Measurements from ENCODE around the gene VRK3. TPM values are rescaled to one million over a fixed set of nuclear protein-coding genes. Genes with fewer than 3 reads are reported as not detected.
"Not testable (repeated sequence)": the region's sequence is repeated elsewhere in the genome, so short reads cannot be mapped to it uniquely, and the experiment has no call there.

VRK3 gene
- total RNA-seq, 3 donors from 2014 or later: 40.5 to 45.8 (median 40.5) TPM

DNA sequence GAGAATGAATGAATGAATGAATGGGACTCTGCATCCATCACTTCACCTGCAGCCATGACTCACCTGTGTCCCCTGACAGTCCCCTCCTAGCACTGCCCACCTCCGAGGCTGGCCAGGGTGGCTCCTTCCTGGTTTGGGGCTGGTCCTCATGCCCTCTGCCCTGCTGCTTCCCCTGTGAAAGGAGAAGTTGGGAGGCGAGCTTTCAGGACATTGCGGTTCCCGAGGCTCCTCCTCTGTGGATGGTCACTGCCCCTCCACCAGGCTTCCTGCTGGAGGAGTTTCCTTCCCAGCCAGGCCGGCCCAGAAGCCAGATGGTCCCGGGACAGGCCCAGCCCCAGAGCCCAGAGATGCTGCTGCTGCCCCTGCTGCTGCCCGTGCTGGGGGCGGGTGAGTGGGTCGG lies 55.8 kb downstream of the VRK3 start:
- not testable (repeated sequence) for H3K9me3 Mint-ChIP-seq; ATAC-seq; DNase-seq; H3K36me3 Mint-ChIP-seq (ENCODE audit: insufficient read depth); H3K4me1 Mint-ChIP-seq (ENCODE audit: low read depth); H3K4me3 Mint-ChIP-seq
- peaks cover 18% of the 10 kb centered on the region for H3K27me3 Mint-ChIP-seq (ENCODE audit: low read depth)

DNA sequence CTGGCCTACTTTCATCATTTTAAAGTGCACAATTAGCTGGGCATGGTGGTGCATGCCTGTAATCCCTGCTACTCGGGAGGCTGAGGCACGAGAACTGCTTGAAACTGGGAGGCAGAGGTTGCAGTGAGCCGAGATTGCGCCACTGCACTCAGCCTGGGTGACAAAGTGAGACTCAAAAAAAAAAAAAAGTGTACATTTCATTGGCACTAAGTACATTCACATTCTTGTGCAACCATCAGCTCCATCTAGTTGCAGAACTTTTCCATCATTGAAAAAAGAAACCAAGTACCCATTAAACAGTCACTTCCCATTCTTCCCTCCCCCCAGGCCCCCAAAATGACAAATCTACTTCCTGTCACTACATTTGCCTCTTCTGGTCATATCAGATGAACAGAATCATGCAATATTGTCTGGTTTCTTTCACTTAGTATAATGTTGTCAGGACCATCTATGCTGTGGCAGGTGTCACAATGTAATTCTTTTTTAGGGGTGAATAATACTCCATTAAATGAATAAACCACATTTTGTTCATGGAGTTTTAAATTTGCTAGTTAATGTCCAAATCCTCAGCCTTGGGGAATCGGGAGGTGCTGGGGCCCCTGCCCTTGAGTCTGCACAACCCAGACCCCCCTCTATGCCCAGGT lies 56.8 kb downstream of the VRK3 start:
- Mint-ChIP-seq H3K27me3 (ENCODE audit: low read depth) (peaks cover 22% of the 10 kb centered on the region), H3K36me3 (ENCODE audit: insufficient read depth) (no peaks in the 10 kb centered on the region), H3K9me3 (no peaks in the 10 kb centered on the region), H3K4me3 (no peak overlapping the region), H3K4me1 (ENCODE audit: low read depth) (no peaks in the 10 kb centered on the region)
- DNase-seq: no peak
- ATAC-seq: no peak

DNA sequence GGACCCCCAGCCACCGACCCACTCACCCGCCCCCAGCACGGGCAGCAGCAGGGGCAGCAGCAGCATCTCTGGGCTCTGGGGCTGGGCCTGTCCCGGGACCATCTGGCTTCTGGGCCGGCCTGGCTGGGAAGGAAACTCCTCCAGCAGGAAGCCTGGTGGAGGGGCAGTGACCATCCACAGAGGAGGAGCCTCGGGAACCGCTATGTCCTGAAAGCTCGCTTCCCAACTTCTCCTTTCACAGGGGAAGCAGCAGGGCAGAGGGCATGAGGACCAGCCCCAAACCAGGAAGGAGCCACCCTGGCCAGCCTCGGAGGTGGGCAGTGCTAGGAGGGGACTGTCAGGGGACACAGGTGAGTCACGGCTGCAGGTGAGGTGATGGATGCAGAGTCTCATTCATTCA lies 64.2 kb downstream of the VRK3 start, which contains the start of gene SIGLEC11:
TSS of gene SIGLEC11 (minus strand) at position 193 of the 400 bp plus-strand sequence. CDS start at position 102, 91 bp downstream.
- H3K27me3 Mint-ChIP-seq (ENCODE audit: low read depth): peaks cover 18% of the 10 kb centered on the region
- not testable (repeated sequence) for DNase-seq; H3K4me3 Mint-ChIP-seq; H3K36me3 Mint-ChIP-seq (ENCODE audit: insufficient read depth); H3K4me1 Mint-ChIP-seq (ENCODE audit: low read depth); H3K9me3 Mint-ChIP-seq; ATAC-seq

DNA sequence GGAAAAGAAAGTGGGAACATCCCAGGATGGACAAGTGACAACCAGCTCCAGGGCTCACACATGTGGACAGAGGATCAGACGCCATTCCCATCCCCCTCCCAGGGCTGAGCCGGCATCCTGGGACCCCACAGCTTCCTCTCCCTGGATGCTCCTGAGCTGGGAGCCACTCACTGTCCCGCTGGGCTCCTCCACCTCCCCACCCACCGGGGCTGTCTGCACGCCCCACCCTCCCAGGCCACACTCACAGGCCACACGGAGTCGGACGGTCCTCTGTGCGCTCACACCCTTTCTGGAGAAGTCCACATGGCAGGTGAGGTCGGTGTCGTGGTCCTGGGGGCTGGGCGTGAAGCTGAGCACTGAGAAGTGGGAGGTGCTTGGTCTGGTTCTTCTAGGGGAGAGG lies 65.3 kb downstream of the VRK3 start:
- DNase-seq; H3K4me3 Mint-ChIP-seq; H3K9me3 Mint-ChIP-seq; ATAC-seq; H3K36me3 Mint-ChIP-seq (ENCODE audit: insufficient read depth); H3K4me1 Mint-ChIP-seq (ENCODE audit: low read depth): not testable (repeated sequence)
- peaks cover 15% of the 10 kb centered on the region for H3K27me3 Mint-ChIP-seq (ENCODE audit: low read depth)

DNA sequence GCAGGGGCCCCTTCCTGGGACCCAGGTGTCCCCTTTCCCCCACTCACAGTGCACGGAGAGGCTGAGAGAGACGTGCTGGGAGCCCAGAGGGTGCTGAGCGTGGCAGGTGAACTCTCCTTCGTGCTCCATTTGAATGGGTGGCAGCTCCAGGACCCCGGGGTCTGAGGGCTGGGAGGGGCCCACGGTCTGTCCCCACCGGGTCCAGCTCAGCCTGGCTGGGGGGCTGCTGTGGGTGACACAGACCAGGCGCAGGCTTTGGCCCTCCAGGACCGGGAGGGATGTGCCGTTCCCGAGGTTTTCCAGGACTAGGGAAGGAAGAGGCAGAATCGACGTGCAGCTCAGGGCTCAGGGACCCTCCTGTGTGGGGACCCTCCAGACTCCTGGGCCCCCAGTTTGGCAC lies 66.6 kb downstream of the VRK3 start:
- H3K4me1 Mint-ChIP-seq (ENCODE audit: low read depth); H3K9me3 Mint-ChIP-seq; H3K36me3 Mint-ChIP-seq (ENCODE audit: insufficient read depth); ATAC-seq; H3K27me3 Mint-ChIP-seq (ENCODE audit: low read depth); DNase-seq; H3K4me3 Mint-ChIP-seq: not testable (repeated sequence)

DNA sequence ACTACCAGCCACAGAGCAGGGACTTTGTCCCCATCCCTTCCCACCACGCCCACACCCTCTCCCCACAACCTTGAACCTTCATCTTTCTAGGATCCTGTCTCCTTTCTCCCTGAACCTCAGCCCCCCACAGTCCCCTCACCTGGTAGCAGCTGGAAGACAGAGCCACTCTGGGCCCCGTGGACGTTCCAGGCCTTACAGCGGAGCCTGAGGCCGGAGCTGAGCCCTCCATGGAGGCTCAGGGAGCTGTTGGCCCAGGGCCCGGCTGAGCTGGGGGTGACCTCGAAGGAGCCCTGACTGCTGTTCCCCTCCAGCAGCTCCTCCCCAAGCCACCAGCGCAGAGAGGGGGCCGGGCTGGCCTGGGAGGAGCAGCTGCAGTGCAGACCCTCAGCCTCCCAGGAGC lies 67.0 kb downstream of the VRK3 start:
- ATAC-seq; H3K4me3 Mint-ChIP-seq; H3K9me3 Mint-ChIP-seq; H3K27me3 Mint-ChIP-seq (ENCODE audit: low read depth); H3K36me3 Mint-ChIP-seq (ENCODE audit: insufficient read depth); H3K4me1 Mint-ChIP-seq (ENCODE audit: low read depth); DNase-seq: not testable (repeated sequence)

DNA sequence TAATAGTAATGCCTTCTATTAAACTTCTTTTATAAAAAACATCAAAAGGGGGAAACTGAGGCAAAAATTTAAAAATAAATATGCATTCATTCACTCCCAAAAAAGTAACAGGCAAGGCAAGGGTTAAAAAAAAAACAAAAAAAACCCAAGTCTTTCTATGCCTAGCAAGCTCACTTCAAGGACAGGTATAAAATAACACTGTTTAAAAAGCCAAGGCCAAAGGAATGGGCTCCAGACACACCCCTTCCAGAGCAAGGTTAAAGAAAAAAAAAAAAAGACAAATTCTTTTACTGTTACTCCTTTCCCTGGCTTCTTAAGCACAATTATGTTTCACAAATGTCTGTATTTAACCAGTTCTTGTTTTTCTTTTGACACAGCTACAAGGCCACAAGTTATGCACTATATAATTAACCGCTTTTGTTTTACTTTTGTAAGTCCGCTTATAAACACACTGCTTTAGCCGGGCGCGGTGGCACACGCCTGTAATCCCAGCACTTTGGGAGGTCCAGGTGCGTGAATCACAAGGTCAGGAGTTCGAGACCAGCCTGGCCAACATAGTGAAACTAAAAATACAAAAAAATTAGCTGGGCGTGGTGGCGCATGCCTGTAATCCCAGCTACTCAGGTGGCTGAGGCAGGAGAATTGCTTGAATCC lies 67.8 kb downstream of the VRK3 start:
- Mint-ChIP-seq H3K36me3 (ENCODE audit: insufficient read depth) (no peaks in the 10 kb centered on the region), H3K4me1 (ENCODE audit: low read depth) (peaks cover 2% of the 10 kb centered on the region)

DNA sequence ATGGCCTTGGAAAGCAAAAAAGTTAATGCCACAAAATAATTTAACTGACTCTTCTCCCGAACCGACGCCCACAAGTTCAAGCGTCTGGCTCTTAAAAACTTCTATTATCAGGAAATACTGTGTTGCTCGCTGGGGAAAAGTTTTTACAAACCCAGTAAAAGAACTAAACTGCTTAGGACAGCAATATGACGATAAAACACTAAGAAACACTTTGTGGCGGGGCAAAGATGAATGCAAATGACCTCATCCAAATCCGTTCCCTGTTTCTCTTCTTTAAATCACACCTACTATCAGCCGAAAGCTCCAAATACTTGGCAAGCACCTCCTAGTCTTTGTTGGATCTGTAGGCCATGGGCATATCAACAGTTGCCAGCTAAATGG lies 69.1 kb downstream of the VRK3 start:
- H3K27me3 Mint-ChIP-seq (ENCODE audit: low read depth): peaks cover 10% of the 10 kb centered on the region
- no peaks in the 10 kb centered on the region for H3K36me3 Mint-ChIP-seq (ENCODE audit: insufficient read depth)
- H3K9me3 Mint-ChIP-seq: no peaks in the 10 kb centered on the region
- no peak for DNase-seq
- peaks cover 2% of the 10 kb centered on the region for H3K4me1 Mint-ChIP-seq (ENCODE audit: low read depth)
- H3K4me3 Mint-ChIP-seq: no peak overlapping the region
- ATAC-seq: no peak

More for the DNA sequence above, 67.8 kb downstream of the VRK3 start:
- Mint-ChIP-seq H3K4me3 (no peak overlapping the region), H3K27me3 (ENCODE audit: low read depth) (peaks cover 5% of the 10 kb centered on the region), H3K9me3 (no peaks in the 10 kb centered on the region)
- ATAC-seq: no peak
- no peak for DNase-seq

DNA sequence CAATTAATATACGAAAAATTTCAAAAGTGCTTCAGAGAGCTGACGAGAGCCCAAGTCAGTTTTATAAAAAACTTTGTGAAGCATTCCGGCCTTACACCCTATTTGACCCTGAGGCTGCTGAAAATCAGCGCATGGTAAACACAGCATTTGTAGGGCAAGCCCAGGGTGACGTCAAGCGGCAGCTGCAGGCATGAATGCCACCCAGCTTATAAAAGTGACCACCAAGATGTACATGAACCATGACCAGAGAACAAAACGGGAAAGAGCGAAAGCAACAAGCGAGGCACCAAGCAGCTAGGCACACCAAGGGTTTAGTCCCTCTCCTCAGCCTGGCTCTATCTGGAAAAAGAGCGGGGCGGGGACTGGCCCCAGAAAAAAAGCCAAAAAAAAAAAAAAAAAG lies 70.2 kb downstream of the VRK3 start:
- ATAC-seq: no peak
- Mint-ChIP-seq H3K4me1 (ENCODE audit: low read depth) (peaks cover 2% of the 10 kb centered on the region), H3K4me3 (no peak overlapping the region), H3K9me3 (no peaks in the 10 kb centered on the region), H3K27me3 (ENCODE audit: low read depth) (peaks cover 17% of the 10 kb centered on the region), H3K36me3 (ENCODE audit: insufficient read depth) (no peaks in the 10 kb centered on the region)
- no peak for DNase-seq

DNA sequence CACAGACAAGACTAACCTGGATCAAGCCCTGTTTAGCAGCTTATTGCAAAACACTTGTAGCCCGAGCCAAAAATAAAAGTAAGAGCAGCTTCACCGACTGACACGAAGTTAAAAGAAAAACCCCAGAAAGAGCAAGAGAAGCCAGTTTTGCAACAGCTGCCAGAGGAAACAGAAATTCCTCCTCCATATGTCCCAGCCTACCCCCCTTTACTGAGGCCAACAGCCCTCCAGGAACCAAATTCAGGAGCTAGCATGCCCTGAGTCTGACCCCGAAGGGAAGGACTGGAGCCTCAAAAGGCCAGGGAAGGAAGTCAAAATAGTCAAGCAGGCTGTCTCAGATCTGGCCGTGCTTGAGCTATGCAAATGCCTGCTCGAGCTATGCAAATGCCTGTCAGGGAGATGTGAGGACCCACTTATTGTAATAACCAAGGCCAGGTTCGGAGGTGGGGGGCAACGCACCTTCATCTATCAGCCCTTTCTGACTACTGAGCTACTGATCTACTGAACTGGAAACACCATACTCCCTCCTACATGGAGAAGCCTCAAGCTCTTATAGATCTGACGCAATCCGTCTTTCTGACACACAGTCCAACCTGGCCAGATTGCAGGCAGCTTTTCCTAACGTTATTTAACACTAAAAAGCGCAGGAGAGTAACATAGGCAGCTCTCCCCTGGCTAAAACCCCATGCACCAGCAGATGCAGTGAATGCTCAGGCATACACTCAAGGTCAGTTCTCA lies 70.9 kb downstream of the VRK3 start:
- Mint-ChIP-seq H3K4me1 (ENCODE audit: low read depth) (peaks cover 2% of the 10 kb centered on the region), H3K27me3 (ENCODE audit: low read depth) (peaks cover 17% of the 10 kb centered on the region), H3K36me3 (ENCODE audit: insufficient read depth) (no peaks in the 10 kb centered on the region), H3K9me3 (no peaks in the 10 kb centered on the region), H3K4me3 (no peak overlapping the region)
- ATAC-seq: no peak
- no peak for DNase-seq

DNA sequence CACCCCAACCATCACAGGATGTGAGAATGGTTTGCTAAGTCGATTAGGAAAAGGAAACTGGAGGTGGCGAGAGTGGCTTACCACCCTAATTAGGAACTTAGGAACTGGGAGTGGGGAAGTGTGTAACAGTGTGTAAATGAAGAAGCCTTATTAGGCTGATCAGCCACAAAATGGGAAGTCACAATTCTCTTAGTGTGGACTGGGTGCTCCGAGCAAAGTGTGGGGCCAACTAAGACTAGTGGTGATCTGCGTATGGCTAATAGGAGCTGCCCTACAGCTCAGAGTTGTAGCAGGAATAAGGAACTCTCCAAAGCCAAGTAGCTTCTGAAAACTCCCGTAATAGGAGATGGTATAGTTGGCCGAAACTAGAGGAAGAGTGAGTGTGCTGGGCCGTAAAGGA lies 71.8 kb downstream of the VRK3 start:
- peaks cover 2% of the 10 kb centered on the region for H3K4me1 Mint-ChIP-seq (ENCODE audit: low read depth)
- peaks cover 17% of the 10 kb centered on the region for H3K27me3 Mint-ChIP-seq (ENCODE audit: low read depth)
- no peak for DNase-seq
- H3K9me3 Mint-ChIP-seq: no peaks in the 10 kb centered on the region
- no peaks in the 10 kb centered on the region for H3K36me3 Mint-ChIP-seq (ENCODE audit: insufficient read depth)
- no peak for ATAC-seq
- H3K4me3 Mint-ChIP-seq: no peak overlapping the region

DNA sequence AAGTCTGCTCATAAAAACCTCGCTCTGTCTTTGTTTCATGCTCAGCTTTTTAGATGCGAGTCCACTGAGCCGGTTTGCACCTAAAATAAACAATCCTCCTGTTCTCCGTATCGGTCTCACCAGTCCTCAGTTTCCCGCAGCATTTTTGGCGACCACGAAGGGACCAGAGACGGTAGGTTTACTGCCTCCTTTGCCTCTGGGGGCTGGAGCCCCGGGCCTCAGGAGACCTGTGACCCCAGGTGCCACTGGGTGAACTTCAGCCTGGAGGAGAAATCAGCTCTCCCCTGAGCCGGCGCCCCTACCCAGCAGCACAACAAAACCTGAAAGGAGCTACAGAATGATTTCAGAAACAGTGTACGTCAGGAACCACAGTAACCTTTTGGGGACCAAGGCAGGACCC lies 72.3 kb downstream of the VRK3 start:
- DNase-seq: no peak
- ATAC-seq: no peak
- Mint-ChIP-seq H3K36me3 (ENCODE audit: insufficient read depth) (no peaks in the 10 kb centered on the region), H3K4me3 (no peak overlapping the region), H3K4me1 (ENCODE audit: low read depth) (peaks cover 2% of the 10 kb centered on the region), H3K27me3 (ENCODE audit: low read depth) (peaks cover 15% of the 10 kb centered on the region), H3K9me3 (no peaks in the 10 kb centered on the region)

DNA sequence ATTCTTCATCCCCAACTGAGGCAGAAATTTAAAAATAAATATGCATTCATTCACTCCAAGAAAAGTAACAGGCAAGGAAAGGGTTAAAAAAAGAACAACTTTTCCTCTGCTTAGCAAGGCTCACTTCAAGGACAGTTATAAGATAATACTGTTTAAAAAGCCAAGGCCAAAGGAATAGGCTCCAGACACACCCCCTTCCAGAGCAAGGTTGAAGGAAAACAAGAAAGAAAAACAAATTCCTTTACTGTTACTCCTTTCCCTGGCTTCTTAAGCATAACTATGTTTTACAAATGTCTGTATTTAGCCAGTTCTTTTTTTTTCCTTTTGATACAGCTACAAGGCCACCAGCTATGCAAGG lies 72.7 kb downstream of the VRK3 start:
- H3K27me3 Mint-ChIP-seq (ENCODE audit: low read depth): peaks cover 15% of the 10 kb centered on the region
- H3K36me3 Mint-ChIP-seq (ENCODE audit: insufficient read depth): no peaks in the 10 kb centered on the region
- ATAC-seq: no peak
- H3K9me3 Mint-ChIP-seq: no peaks in the 10 kb centered on the region
- DNase-seq: no peak
- H3K4me3 Mint-ChIP-seq: no peak overlapping the region
- peaks cover 2% of the 10 kb centered on the region for H3K4me1 Mint-ChIP-seq (ENCODE audit: low read depth)

DNA sequence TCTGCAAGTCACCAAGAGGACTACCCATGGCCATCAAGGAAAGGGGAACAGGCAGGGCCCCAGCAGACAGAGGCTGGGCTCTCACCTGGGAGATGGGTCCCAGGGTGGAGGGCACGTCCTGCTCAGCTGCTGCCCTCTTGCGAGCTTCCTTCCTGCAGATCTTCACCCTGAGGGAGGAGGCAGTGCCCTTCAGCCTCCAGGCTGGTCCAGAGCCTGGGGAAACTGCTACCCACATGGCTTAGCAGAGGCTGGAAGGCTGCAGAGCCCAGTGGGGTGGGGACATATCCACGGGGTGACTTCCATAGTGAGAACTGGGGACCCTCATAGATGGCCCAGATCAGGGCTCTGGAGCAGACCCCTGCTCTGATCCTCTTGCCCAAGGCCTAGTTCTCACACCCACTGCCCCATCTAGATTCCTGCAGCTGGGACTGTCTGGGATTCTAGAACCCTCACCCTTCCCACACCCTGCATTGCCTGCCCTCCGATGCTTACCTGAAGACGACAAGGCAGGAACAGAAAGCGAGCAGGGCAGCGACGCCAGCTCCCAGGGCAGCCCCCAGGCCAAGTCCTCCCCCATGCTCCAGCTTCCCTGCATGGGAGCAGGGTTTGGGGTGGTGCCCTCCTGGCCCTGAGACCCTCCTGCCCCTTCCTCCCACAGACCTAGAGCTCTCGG lies 73.2 kb downstream of the VRK3 start:
- Mint-ChIP-seq H3K4me3 (no peak overlapping the region), H3K36me3 (ENCODE audit: insufficient read depth) (no peaks in the 10 kb centered on the region), H3K27me3 (ENCODE audit: low read depth) (peaks cover 16% of the 10 kb centered on the region), H3K9me3 (no peaks in the 10 kb centered on the region), H3K4me1 (ENCODE audit: low read depth) (peaks cover 2% of the 10 kb centered on the region)
- ATAC-seq (no peak), DNase-seq (no peak)

Measured in activated T-cell treated with anti-CD3 and anti-CD28 coated beads, Interleukin-2, amount 50 U/mL, for 4 hours (primary cell).